Measurements from ENCODE around the gene LPCAT2. TPM values are rescaled to one million over a fixed set of nuclear protein-coding genes. Genes with fewer than 3 reads are reported as not detected.
A peak's percentile ranks its signal among the peaks of the same experiment; 100 is the strongest.

Gene LPCAT2
- total and polyA plus RNA-seq, 2 experiments from 2014 or later, result 6.4 to 9.5 TPM

DNA sequence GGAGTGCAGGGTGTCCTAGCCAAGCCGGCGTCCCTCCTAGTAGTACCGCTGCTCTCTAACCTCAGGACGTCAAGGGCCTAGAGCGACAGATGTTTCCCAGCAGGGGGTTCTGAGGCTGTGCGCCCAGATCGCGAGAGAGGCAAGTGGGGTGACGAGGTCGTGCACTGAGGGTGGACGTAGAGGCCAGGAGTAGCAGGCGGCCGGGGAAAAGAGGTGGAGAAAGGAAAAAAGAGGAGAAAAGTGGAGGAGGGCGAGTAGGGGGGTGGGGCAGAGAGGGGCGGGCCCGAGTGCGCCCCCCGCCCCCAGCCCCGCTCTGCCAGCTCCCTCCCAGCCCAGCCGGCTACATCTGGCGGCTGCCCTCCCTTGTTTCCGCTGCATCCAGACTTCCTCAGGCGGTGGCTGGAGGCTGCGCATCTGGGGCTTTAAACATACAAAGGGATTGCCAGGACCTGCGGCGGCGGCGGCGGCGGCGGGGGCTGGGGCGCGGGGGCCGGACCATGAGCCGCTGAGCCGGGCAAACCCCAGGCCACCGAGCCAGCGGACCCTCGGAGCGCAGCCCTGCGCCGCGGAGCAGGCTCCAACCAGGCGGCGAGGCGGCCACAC, 29.9 kb upstream of the LPCAT2 start, which contains the start of gene MMP2:
TSS of gene MMP2 (plus strand) at position 372 of the 603 bp plus-strand sequence. CDS start 282 bp downstream, outside the sequence.
- H3K9me2 ChIP-seq (replicated peaks; ENCODE audit: insufficient read depth), result no peaks in the 10 kb centered on the region
- 8% methylated on average over 17 of the region's 46 CpGs for WGBS (ENCODE audit: low lambda C conversion rate, missing lambda C conversion rate)
- no peaks in the 10 kb centered on the region for H3K4me1 ChIP-seq (ENCODE audit: insufficient read depth)
- TF ChIP-seq EZH2phosphoT487 (IDR thresholded peaks at IDR 0.05; ENCODE audit: low read depth, severe bottlenecking, unreplicated experiment) (no peak), EZH2 (IDR thresholded peaks at IDR 0.05; ENCODE audit: borderline replicate concordance) (no peak)
- TF ChIP-seq, protein P1, sequence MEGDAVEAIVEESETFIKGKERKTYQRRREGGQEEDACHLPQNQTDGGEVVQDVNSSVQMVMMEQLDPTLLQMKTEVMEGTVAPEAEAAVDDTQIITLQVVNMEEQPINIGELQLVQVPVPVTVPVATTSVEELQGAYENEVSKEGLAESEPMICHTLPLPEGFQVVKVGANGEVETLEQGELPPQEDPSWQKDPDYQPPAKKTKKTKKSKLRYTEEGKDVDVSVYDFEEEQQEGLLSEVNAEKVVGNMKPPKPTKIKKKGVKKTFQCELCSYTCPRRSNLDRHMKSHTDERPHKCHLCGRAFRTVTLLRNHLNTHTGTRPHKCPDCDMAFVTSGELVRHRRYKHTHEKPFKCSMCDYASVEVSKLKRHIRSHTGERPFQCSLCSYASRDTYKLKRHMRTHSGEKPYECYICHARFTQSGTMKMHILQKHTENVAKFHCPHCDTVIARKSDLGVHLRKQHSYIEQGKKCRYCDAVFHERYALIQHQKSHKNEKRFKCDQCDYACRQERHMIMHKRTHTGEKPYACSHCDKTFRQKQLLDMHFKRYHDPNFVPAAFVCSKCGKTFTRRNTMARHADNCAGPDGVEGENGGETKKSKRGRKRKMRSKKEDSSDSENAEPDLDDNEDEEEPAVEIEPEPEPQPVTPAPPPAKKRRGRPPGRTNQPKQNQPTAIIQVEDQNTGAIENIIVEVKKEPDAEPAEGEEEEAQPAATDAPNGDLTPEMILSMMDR (IDR thresholded peaks at IDR 0.05; ENCODE audit: poor library complexity), result no peak
- no peak within 1 kb of the TSS for H2AFZ ChIP-seq
- H3K4me3 ChIP-seq, result peak within 1 kb of the TSS; percentile 64
- peaks cover 15% of the 10 kb centered on the region for H4K20me1 ChIP-seq (ENCODE audit: insufficient read depth, poor library complexity, severe bottlenecking)
- peak within 1 kb of the TSS; percentile 87 for H3K27ac ChIP-seq
- DNase-seq (ENCODE audit: low spot score), result peak; percentile 81
- peaks cover 24% of the 10 kb centered on the region for H3K79me2 ChIP-seq
- peak within 1 kb of the TSS; percentile 82 for H3K4me2 ChIP-seq
- H3K27me3 ChIP-seq, result peaks cover 33% of the 10 kb centered on the region
- H3K36me3 ChIP-seq (replicated peaks; ENCODE audit: insufficient read depth, low read depth), result no peaks in the 10 kb centered on the region
- H3K9me3 ChIP-seq (ENCODE audit: low read depth), result no peaks in the 10 kb centered on the region

DNA sequence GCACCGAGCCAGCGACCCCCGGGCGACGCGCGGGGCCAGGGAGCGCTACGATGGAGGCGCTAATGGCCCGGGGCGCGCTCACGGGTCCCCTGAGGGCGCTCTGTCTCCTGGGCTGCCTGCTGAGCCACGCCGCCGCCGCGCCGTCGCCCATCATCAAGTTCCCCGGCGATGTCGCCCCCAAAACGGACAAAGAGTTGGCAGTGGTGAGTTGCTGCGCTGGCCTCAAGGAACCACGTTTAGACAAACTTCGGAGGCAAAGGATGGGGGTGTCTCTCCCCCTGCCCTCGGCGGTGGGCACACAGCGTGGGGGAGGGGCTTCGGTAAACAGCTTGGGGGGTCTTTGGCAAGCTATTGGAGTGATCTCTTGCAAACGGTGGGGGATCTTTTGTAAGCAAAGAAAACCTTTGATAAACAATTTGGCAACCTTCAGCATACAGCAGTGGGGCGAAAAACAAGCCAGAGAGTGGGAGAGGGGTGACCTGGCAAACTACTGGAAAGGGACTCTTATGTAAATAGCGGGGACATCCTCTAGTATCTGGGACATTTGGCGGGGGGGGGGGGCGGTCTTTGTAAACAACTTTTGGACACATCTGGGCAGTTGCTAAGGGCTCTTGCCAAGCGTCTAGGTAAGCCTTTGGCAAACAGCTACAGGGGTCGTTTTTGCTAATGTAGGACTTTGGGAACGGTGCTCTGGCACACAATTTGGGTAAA, 29.3 kb upstream of the LPCAT2 start:
- peak; percentile 25 for DNase-seq (ENCODE audit: low spot score)
- Histone ChIP-seq H3K4me3 (peak overlapping the region; percentile 64), H3K4me2 (peak overlapping the region; percentile 82), H2AFZ (no peak overlapping the region), H4K20me1 (ENCODE audit: insufficient read depth, poor library complexity, severe bottlenecking) (peaks cover 15% of the 10 kb centered on the region), H3K4me1 (ENCODE audit: insufficient read depth) (no peaks in the 10 kb centered on the region), H3K36me3 (replicated peaks; ENCODE audit: insufficient read depth, low read depth) (no peaks in the 10 kb centered on the region), H3K9me3 (ENCODE audit: low read depth) (no peaks in the 10 kb centered on the region), H3K79me2 (peaks cover 24% of the 10 kb centered on the region), H3K27ac (peak overlapping the region; percentile 87), H3K9me2 (replicated peaks; ENCODE audit: insufficient read depth) (no peaks in the 10 kb centered on the region), H3K27me3 (peaks cover 33% of the 10 kb centered on the region)
- WGBS (ENCODE audit: low lambda C conversion rate, missing lambda C conversion rate), result 2% methylated on average over 40 of the region's 41 CpGs
- TF ChIP-seq EZH2 (IDR thresholded peaks at IDR 0.05; ENCODE audit: borderline replicate concordance) (peak; percentile 34), EZH2phosphoT487 (IDR thresholded peaks at IDR 0.05; ENCODE audit: low read depth, severe bottlenecking, unreplicated experiment) (no peak)

DNA sequence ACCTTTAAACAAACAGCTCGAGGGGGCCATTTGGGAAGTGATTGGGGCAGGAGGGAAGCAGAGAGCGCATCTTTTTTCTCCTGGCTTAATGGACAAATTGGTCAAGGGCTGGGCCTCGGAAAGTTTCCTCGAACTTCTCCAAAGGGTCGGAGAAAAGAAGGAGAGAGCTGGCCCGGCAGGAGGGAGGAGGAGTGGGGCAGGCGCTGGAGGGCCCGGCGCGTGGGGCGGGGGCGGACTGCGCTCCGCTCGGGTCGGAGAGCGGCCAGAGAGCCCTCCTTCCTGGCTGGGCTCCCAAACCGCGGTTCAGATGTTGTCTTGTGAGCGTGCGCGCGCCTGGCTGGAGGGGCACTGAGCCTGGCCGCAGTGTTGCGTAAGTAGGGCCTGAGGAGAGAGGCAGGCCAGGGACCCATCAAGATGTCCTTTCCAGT, 28.6 kb upstream of the LPCAT2 start:
- H3K4me3 ChIP-seq, result peak overlapping the region; percentile 64
- peak overlapping the region; percentile 87 for H3K27ac ChIP-seq
- H3K79me2 ChIP-seq, result peaks cover 24% of the 10 kb centered on the region

More for the DNA sequence above, 28.6 kb upstream of the LPCAT2 start:
- Histone ChIP-seq H2AFZ (no peak overlapping the region), H3K27me3 (peaks cover 33% of the 10 kb centered on the region), H4K20me1 (ENCODE audit: insufficient read depth, poor library complexity, severe bottlenecking) (peaks cover 15% of the 10 kb centered on the region), H3K4me2 (peak overlapping the region; percentile 82), H3K36me3 (replicated peaks; ENCODE audit: insufficient read depth, low read depth) (no peaks in the 10 kb centered on the region), H3K9me3 (ENCODE audit: low read depth) (no peaks in the 10 kb centered on the region), H3K9me2 (replicated peaks; ENCODE audit: insufficient read depth) (no peaks in the 10 kb centered on the region), H3K4me1 (ENCODE audit: insufficient read depth) (no peaks in the 10 kb centered on the region)
- peak; percentile 62 for TF ChIP-seq EZH2 (IDR thresholded peaks at IDR 0.05; ENCODE audit: borderline replicate concordance)
- TF ChIP-seq, protein P1 (IDR thresholded peaks at IDR 0.05; ENCODE audit: poor library complexity), result no peak
- peak; percentile 85 for DNase-seq (ENCODE audit: low spot score)
- WGBS (ENCODE audit: low lambda C conversion rate, missing lambda C conversion rate), result under 1% methylated on average over 15 of the region's 25 CpGs
